Measurements from ENCODE around the gene GPR180. TPM values are rescaled to one million over a fixed set of nuclear protein-coding genes. Genes with fewer than 3 reads are reported as not detected.

GPR180 gene
- total and polyA plus RNA-seq, 2 of the 13 experiments (the other 11 are each of a cell fraction or from before 2014, with no cell fraction given), result not detected

- no peak for TF ChIP-seq NFIC (IDR thresholded peaks at IDR 0.05; ENCODE audit: low read length)
- TF ChIP-seq BRF2 (CRISPR knock-in tag; IDR thresholded peaks at IDR 0.05), result no peak
- TF ChIP-seq MEF2D (CRISPR knock-in tag; IDR thresholded peaks at IDR 0.05), result no peak
- TF ChIP-seq ISL2 (CRISPR knock-in tag; IDR thresholded peaks at IDR 0.05), result no peak
- no peak for TF ChIP-seq EEA1 (CRISPR knock-in tag; IDR thresholded peaks at IDR 0.05; ENCODE audit: borderline replicate concordance)
- TF ChIP-seq ZFP41 (CRISPR knock-in tag; IDR thresholded peaks at IDR 0.05; ENCODE audit: borderline replicate concordance), result no peak
- no peak for TF ChIP-seq ZNF782 (CRISPR knock-in tag; IDR thresholded peaks at IDR 0.05; ENCODE audit: borderline replicate concordance)
- no peak for TF ChIP-seq POLR2A (IDR thresholded peaks at IDR 0.05; ENCODE audit: insufficient read depth in 1 of 2, low read depth in 2 of 2, low read length in 2 of 2)
Measured at GRCh38 chr13:94613051-94613450, 11.4 kb downstream of the GPR180 start (continued).

- Histone ChIP-seq H2AFZ (ENCODE audit: low read length) (no peak overlapping the region), H3K4me3 (replicated peaks in 1 of 3; ENCODE audit: insufficient read depth in 1 of 3, low read depth in 2 of 3, low read length in 3 of 3) (no peak overlapping the region), H3K9me3 (ENCODE audit: low read length) (no peaks in the 10 kb centered on the region), H4K20me1 (ENCODE audit: insufficient read depth, low read length) (no peaks in the 10 kb centered on the region), H3K36me3 (replicated peaks in 1 of 2; ENCODE audit: control insufficient read depth in 1 of 2, insufficient read depth in 2 of 2, low read length in 2 of 2) (no peaks in the 10 kb centered on the region), H3K4me1 (ENCODE audit: insufficient read depth, low read length) (no peaks in the 10 kb centered on the region), H3K4me2 (ENCODE audit: low read depth, low read length) (no peak overlapping the region), H3K9ac (ENCODE audit: insufficient read depth, low read depth, low read length) (no peak overlapping the region), H3K27ac (ENCODE audit: extremely low read length, insufficient read depth, low read length) (no peak overlapping the region), H3K79me2 (ENCODE audit: insufficient read depth, low read length) (no peaks in the 10 kb centered on the region), H3K27me3 (ENCODE audit: control insufficient read depth in 1 of 2, insufficient read depth in 2 of 2, low read length in 2 of 2) (peaks cover 0 to 4% of the 10 kb centered on the region in 2 experiments; a peak in 1 of 5 replicates)
- peak; percentile 62; the same call in 2 of the 3 replicates for ATAC-seq
- no TSS peak for BruUV-seq (replicated peaks)
- CTCF ChIA-PET (ENCODE audit: low intra/inter-chr PET ratio, low total read pairs), result interaction anchor here (1.2 to 1.4 kb wide), 2 partner anchors 182 to 1901 kb away, joined by 3 to 19 read pairs; no protein-coding TSS in a partner anchor
- under 1% methylated on average over 4 of the region's 4 CpGs for WGBS (ENCODE audit: low lambda C conversion rate)
- in situ Hi-C loops (cut with HindIII; ENCODE audit: extremely low pct_ligation_motif_present, low pct_unique_long_range_greater_than_20kb), result loop anchor here (5.0 kb wide), 1 partner anchor 180 kb away; no protein-coding TSS in a partner anchor
- TF ChIP-seq SMC3 (IDR thresholded peaks at IDR 0.05; ENCODE audit: low read length), result peak; percentile 62
- peak; percentile 59 for TF ChIP-seq RAD21 (CRISPR knock-in tag; IDR thresholded peaks at IDR 0.05)
- TF ChIP-seq XBP1 (CRISPR knock-in tag; IDR thresholded peaks at IDR 0.05), result no peak
- TF ChIP-seq FOXK2 (IDR thresholded peaks at IDR 0.05), result no peak
- TF ChIP-seq STAG1 (CRISPR knock-in tag; IDR thresholded peaks at IDR 0.05), result peak; percentile 86
- no peak for TF ChIP-seq ERF (CRISPR knock-in tag; IDR thresholded peaks at IDR 0.05)
- TF ChIP-seq CTCF (CRISPR knock-in tag; IDR thresholded peaks at IDR 0.05), result peak; percentile 69
- intact Hi-C loops (cut with micrococcal nuclease; ENCODE audit: unreplicated experiment), result loop anchor here (1.0 to 5.0 kb wide), 3 partner anchors 182 to 1900 kb away; no protein-coding TSS in a partner anchor
- peak; percentile 21 for DNase-seq (ENCODE audit: low spot score)
- POLR2A ChIA-PET, result interaction anchor here (1.4 kb wide), 1 partner anchor 22 kb away, joined by 5 read pairs; the partner anchor contains the start of gene TGDS
- peak; percentile 15 for FAIRE-seq
Measured at GRCh38 chr13:94617389-94618000, 15.8 kb downstream of the GPR180 start.
